GM21423 (cell line): ENCODE data around the gene GOLGA2.
"Not testable (repeated sequence)": the region's sequence is repeated elsewhere in the genome, so short reads cannot be mapped to it uniquely, and the experiment has no call there.

ENCODE experiments used
- ATAC-seq: cut with Tn5 transposase; IDR thresholded peaks from one replicate; pipeline ENCODE4 v1.9.1; 2021; ENCODE audit warnings: mild to moderate bottlenecking, moderate library complexity; ENCODE audit not compliant: unreplicated experiment

Gene GOLGA2

GRCh38 chr9:128244091-128244836 is 31.5 kb downstream of the GOLGA2 start:
- no peak for ATAC-seq

GRCh38 chr9:128243215-128244018 is 32.4 kb downstream of the GOLGA2 start:
- no peak for ATAC-seq

GRCh38 chr9:128242828-128243214 is 33.0 kb downstream of the GOLGA2 start:
- ATAC-seq: no peak

- no peak for ATAC-seq
These were observed 33.7 kb downstream of the GOLGA2 start for GRCh38 chr9:128242124-128242523.

GRCh38 chr9:128233817-128234406 is 41.9 kb downstream of the GOLGA2 start:
- no peak for ATAC-seq

- no peak for ATAC-seq
These were observed 43.0 kb downstream of the GOLGA2 start for GRCh38 chr9:128232528-128233428.

GRCh38 chr9:128231638-128232527 is 43.9 kb downstream of the GOLGA2 start:
- no peak for ATAC-seq

GRCh38 chr9:128230897-128231296 is 44.9 kb downstream of the GOLGA2 start:
- not testable (repeated sequence) for ATAC-seq

- ATAC-seq: no peak
These were observed 49.4 kb downstream of the GOLGA2 start for GRCh38 chr9:128226412-128226801.

GRCh38 chr9:128225770-128226411 is 49.9 kb downstream of the GOLGA2 start:
- no peak for ATAC-seq

- no peak for ATAC-seq
These were observed 50.9 kb downstream of the GOLGA2 start for GRCh38 chr9:128224877-128225276.

- ATAC-seq: no peak
These were observed 52.7 kb downstream of the GOLGA2 start for GRCh38 chr9:128222880-128223670.

GRCh38 chr9:128222026-128222425 is 53.8 kb downstream of the GOLGA2 start:
- ATAC-seq: no peak

GRCh38 chr9:128219831-128220230 is 56.0 kb downstream of the GOLGA2 start:
- ATAC-seq: no peak

- peak; percentile 91 for ATAC-seq
These were observed 57.1 kb downstream of the GOLGA2 start for GRCh38 chr9:128218518-128219389.

- no peak for ATAC-seq
These were observed 57.7 kb downstream of the GOLGA2 start for GRCh38 chr9:128218172-128218517.

- ATAC-seq: no peak
These were observed 58.8 kb downstream of the GOLGA2 start for GRCh38 chr9:128216781-128217553.
